ENCODE measurements around the gene PLK3. TPM values are rescaled to one million over a fixed set of nuclear protein-coding genes. Genes with fewer than 3 reads are reported as not detected.

The PLK3 gene
- total and polyA plus RNA-seq, 8 donors: 0.58 to 30.4 (median 17.4) TPM

GRCh38 chr1:44801491-44802305 lies 1.5 kb downstream of the PLK3 start:
- 63 to 79% (median 72%) methylated on average over 13 of the region's 13 CpGs for WGBS, 5 donors
- intact Hi-C loops (cut with DNase I; ENCODE audit: low total_unique reads): no loop called here
- H3K4me3 ChIP-seq: peak overlapping the region; percentile 23 to 86 (median 70)
- H3K9me3 ChIP-seq: no peaks in the 10 kb centered on the region
- peaks cover 28 to 46% (median 43%) of the 10 kb centered on the region in 4 donors for H3K36me3 ChIP-seq
- peak overlapping the region in 4 of 5 donors; percentile 62 to 97 (median 95) for H3K27ac ChIP-seq
- peaks cover 30 to 67% (median 47%) of the 10 kb centered on the region in 4 donors for H3K4me1 ChIP-seq
- no peaks in the 10 kb centered on the region for H3K27me3 ChIP-seq
- DNase-seq: peak in 1 of 2 donors; percentile 36
- TF ChIP-seq POLR2AphosphoS5 (IDR thresholded peaks at IDR 0.05) (no peak), POLR2A (IDR thresholded peaks at IDR 0.05) (no peak), CTCF (IDR thresholded peaks at IDR 0.05) (no peak), EP300 (IDR thresholded peaks at IDR 0.05) (no peak)

- H3K27me3 ChIP-seq: no peaks in the 10 kb centered on the region
- 86 to 91% (median 89%) methylated on average over 9 to 13 of the region's 13 CpGs for WGBS, 5 donors
- peak in 1 of 2 donors; percentile 26 for DNase-seq
- no peak for TF ChIP-seq CTCF (IDR thresholded peaks at IDR 0.05)
- TF ChIP-seq POLR2A (IDR thresholded peaks at IDR 0.05): no peak
- TF ChIP-seq POLR2AphosphoS5 (IDR thresholded peaks at IDR 0.05): no peak
- no peak for TF ChIP-seq EP300 (IDR thresholded peaks at IDR 0.05)
- H3K36me3 ChIP-seq: peaks cover 28 to 47% (median 43%) of the 10 kb centered on the region in 4 donors
- intact Hi-C loops (cut with DNase I; ENCODE audit: low total_unique reads): no loop called here
- peaks cover 37 to 75% (median 55%) of the 10 kb centered on the region in 4 donors for H3K4me1 ChIP-seq
- H3K4me3 ChIP-seq: peak overlapping the region; percentile 23 to 86 (median 70)
- peak overlapping the region in 3 of 5 donors; percentile 62 to 97 (median 95) for H3K27ac ChIP-seq
- no peaks in the 10 kb centered on the region for H3K9me3 ChIP-seq
Measured at GRCh38 chr1:44802306-44803061, 2.3 kb downstream of the PLK3 start.

- WGBS, 5 donors: 88 to 96% (median 92%) methylated on average over 9 of the region's 9 CpGs
- DNase-seq: no peak
- H3K4me1 ChIP-seq: peaks cover 42 to 80% (median 60%) of the 10 kb centered on the region in 4 donors
- H3K36me3 ChIP-seq: peaks cover 28 to 47% (median 43%) of the 10 kb centered on the region in 4 donors
- no peaks in the 10 kb centered on the region for H3K9me3 ChIP-seq
- no peak for TF ChIP-seq CTCF (IDR thresholded peaks at IDR 0.05)
- no peak for TF ChIP-seq EP300 (IDR thresholded peaks at IDR 0.05)
- peak overlapping the region in 2 of 4 donors; percentile 58 to 86 for H3K4me3 ChIP-seq
- peak overlapping the region in 2 of 5 donors; percentile 62 to 97 for H3K27ac ChIP-seq
- no peaks in the 10 kb centered on the region for H3K27me3 ChIP-seq
- intact Hi-C loops (cut with DNase I; ENCODE audit: low total_unique reads): no loop called here
Measured at GRCh38 chr1:44803062-44803311, 2.8 kb downstream of the PLK3 start.

GRCh38 chr1:44803312-44804095 lies 3.3 kb downstream of the PLK3 start:
- peak overlapping the region in 3 of 5 donors; percentile 62 to 97 (median 70) for H3K27ac ChIP-seq
- intact Hi-C loops (cut with DNase I; ENCODE audit: low total_unique reads): no loop called here
- H3K27me3 ChIP-seq: no peaks in the 10 kb centered on the region
- peaks cover 28 to 47% (median 43%) of the 10 kb centered on the region in 4 donors for H3K36me3 ChIP-seq
- peak overlapping the region in 2 of 4 donors; percentile 58 to 86 for H3K4me3 ChIP-seq
- no peaks in the 10 kb centered on the region for H3K9me3 ChIP-seq
- H3K4me1 ChIP-seq: peaks cover 48 to 85% (median 65%) of the 10 kb centered on the region in 4 donors
- 87 to 90% (median 90%) methylated on average over 6 to 13 of the region's 13 CpGs for WGBS, 5 donors
- DNase-seq: no peak
- TF ChIP-seq EP300 (IDR thresholded peaks at IDR 0.05) (no peak), CTCF (IDR thresholded peaks at IDR 0.05) (no peak), POLR2A (IDR thresholded peaks at IDR 0.05) (no peak), POLR2AphosphoS5 (IDR thresholded peaks at IDR 0.05) (no peak)
